K562 (cell line): Measurements from ENCODE around the gene HACL1. TPM values are rescaled to one million over a fixed set of nuclear protein-coding genes. Genes with fewer than 3 reads are reported as not detected.

Source experiments
- CREBBP ChIP-seq: IDR thresholded peaks from one replicate; pipeline ENCODE4 v1.6.1; 2012; ENCODE audit warnings: low read depth, mild to moderate bottlenecking, control low read depth, inconsistent platforms, low read length
- E2F3 ChIP-seq: fragments of 250-450 bp; sonication (Bioruptor Pico); IDR thresholded peaks from 2 replicates; pipeline ENCODE4 v1.4.0; 2020; ENCODE audit warnings: mild to moderate bottlenecking
- ELK1 ChIP-seq: sonication (generic); formaldehyde crosslinking; IDR thresholded peaks from 2 replicates; pipeline ENCODE4 v1.8.1; 2022; ENCODE audit warnings: missing genetic modification reagents
- FOXA1 ChIP-seq: fragments of 450-650 bp; IDR thresholded peaks from 2 replicates; pipeline ENCODE4 v1.6.1; 2016; ENCODE audit warnings: mild to moderate bottlenecking, borderline replicate concordance
- GTF2E2 ChIP-seq: fragments of 200-800 bp; sonication (Bioruptor generic); IDR thresholded peaks from 2 replicates; pipeline ENCODE4 v1.6.1; 2016; ENCODE audit warnings: missing genetic modification characterization, missing compliant biosample characterization
- HOXB6 ChIP-seq: fragments of 250-450 bp; sonication (Bioruptor Pico); IDR thresholded peaks from 2 replicates; pipeline ENCODE4 v1.5.1; 2022; ENCODE audit warnings: mild to moderate bottlenecking, borderline replicate concordance
- MAX ChIP-seq: sonication (generic); formaldehyde crosslinking; IDR thresholded peaks from 2 replicates; pipeline ENCODE4 v1.9.0; 2022; ENCODE audit warnings: mild to moderate bottlenecking, missing genetic modification reagents
- MCM5 ChIP-seq: fragments of 450-650 bp; IDR thresholded peaks from 2 replicates; pipeline ENCODE4 v1.6.1; 2016; ENCODE audit warnings: low read depth
- MECOM ChIP-seq: fragments of 250-450 bp; sonication (Bioruptor Pico); IDR thresholded peaks from 2 replicates; pipeline ENCODE4 v1.8.0; 2022; ENCODE audit warnings: inconsistent platforms
- MITF ChIP-seq: IDR thresholded peaks from 2 replicates; pipeline ENCODE4 v1.6.1; 2014; ENCODE audit warnings: antibody characterized with exemption
- MLX ChIP-seq, 2 experiments: fragments of 450-650 bp in 1 of 2; sonication (generic) in 1 of 2; formaldehyde crosslinking; conservative IDR thresholded peaks; 2 replicates each; pipeline versions ENCODE4 v1.4.0 to v1.8.1; 2020 to 2022; ENCODE audit warnings: mild to moderate bottlenecking in 1 of 2, missing genetic modification reagents in 1 of 2
- POLR2A ChIP-seq: fragments of 450-650 bp; conservative IDR thresholded peaks from 2 replicates; pipeline ENCODE4 v1.6.1; 2016
- RAD21 ChIP-seq, 2 experiments: fragments of 250-450 bp in 1 of 2; fragments of 450-650 bp in 1 of 2; sonication (Bioruptor Pico) in 1 of 2; formaldehyde crosslinking in 1 of 2; IDR thresholded peaks in 1 of 2; conservative IDR thresholded peaks in 1 of 2; 2 replicates each; pipeline versions ENCODE4 v1.4.0 to v1.8.0; 2020 to 2022; ENCODE audit warnings: mild to moderate bottlenecking in 2 of 2, moderate library complexity in 1 of 2
- SMARCA4 ChIP-seq: fragments of 450-650 bp; IDR thresholded peaks from 2 replicates; pipeline ENCODE4 v1.6.1; 2016
- U2AF2 ChIP-seq: fragments of 200-400 bp; formaldehyde crosslinking; optimal IDR thresholded peaks from 2 replicates; pipeline ENCODE3; 2017; ENCODE audit warnings: low read depth, mild to moderate bottlenecking, low read length
- USF2 ChIP-seq: sonication (generic); formaldehyde crosslinking; IDR thresholded peaks from 2 replicates; pipeline ENCODE4 v1.5.0; 2020; ENCODE audit warnings: missing genetic modification reagents
- YY1 ChIP-seq, 3 experiments: IDR thresholded peaks; 2 replicates each; pipeline ENCODE4 v1.6.1; 2011; ENCODE audit warnings: low read length in 2 of 3, mild to moderate bottlenecking in 2 of 3, moderate library complexity in 2 of 3, borderline replicate concordance in 1 of 3, control low read depth in 1 of 3, low read depth in 1 of 3; ENCODE audit not compliant: insufficient read depth in 3 of 3, insufficient replicate concordance in 2 of 3, control insufficient read depth in 1 of 3, insufficient read length in 1 of 3; ENCODE audit errors: extremely low read depth in 1 of 3
- ZNF518B ChIP-seq: fragments of 250-450 bp; sonication (Bioruptor Pico); IDR thresholded peaks from 2 replicates; pipeline ENCODE4 v1.5.0; 2021; ENCODE audit warnings: mild to moderate bottlenecking, moderate library complexity
- ZNF57 ChIP-seq: fragments of 450-650 bp; formaldehyde crosslinking; IDR thresholded peaks from 2 replicates; pipeline ENCODE4 v1.4.0; 2020; ENCODE audit warnings: mild to moderate bottlenecking, moderate library complexity
- polyA plus RNA-seq, 8 experiments: library from polyadenylated mRNA; depleted of rRNA in 4 of 8; stranded (reverse) in 5 of 8; unstranded in 3 of 8; fragments of >200 nt; fragmentation: Nextera tagmentation in 2 of 8; fragmentation: Illumina TruSeq in 1 of 8; extraction: Ambion mirVana in 2 of 8; extraction: Trizol in 1 of 8; gene quantifications; 2 replicates each; pipeline versions ENCODE4 v1.2.1 to v1.2.3, GENCODE V29; 2011 to 2014; ENCODE audit warnings: inconsistent platforms in 1 of 8, missing spikeins in 1 of 8
- total RNA-seq, 7 experiments: library from RNA; depleted of rRNA in 6 of 7; stranded (reverse); fragments of >200 nt in 6 of 7; fragmentation: Illumina TruSeq in 2 of 7; extraction: Trizol in 2 of 7; gene quantifications; 2 replicates each; pipeline versions ENCODE4 v1.2.1 to v1.2.3, GENCODE V29; 2011 to 2021; ENCODE audit warnings: low replicate concordance in 1 of 7

The HACL1 gene
- total and polyA plus RNA-seq, 9 of the 15 experiments (the other 6 are each of a cell fraction or from before 2014, with no cell fraction given) = 18.9 to 61.5 (median 30.5) TPM

GRCh38 chr3:15591928-15592327 is 9.4 kb downstream of the HACL1 start (continued):
- no peak for TF ChIP-seq MCM5
- no peak for TF ChIP-seq MAX (CRISPR knock-in tag)
- TF ChIP-seq MITF = no peak
- no peak for TF ChIP-seq YY1 (IDR thresholded peaks at IDR 0.05; ENCODE audit: borderline replicate concordance in 1 of 3, control insufficient read depth in 1 of 3, extremely low read depth in 1 of 3, insufficient read depth in 3 of 3, insufficient read length in 1 of 3, insufficient replicate concordance in 2 of 3, low read depth in 1 of 3, low read length in 2 of 3)
- TF ChIP-seq GTF2E2 (tag) = no peak
- no peak for TF ChIP-seq POLR2A
- no peak for TF ChIP-seq FOXA1
- no peak for TF ChIP-seq USF2 (CRISPR knock-in tag)
- TF ChIP-seq ZNF57 (CRISPR knock-in tag) = peak; percentile 85
- no peak for TF ChIP-seq RAD21 (CRISPR knock-in tag; conservative IDR thresholded peaks at IDR 0.05 in 1 of 2, IDR thresholded peaks at IDR 0.05 in 1 of 2)
- peak; percentile 99 for TF ChIP-seq HOXB6
- no peak; the same call in 1 of the 2 replicates for TF ChIP-seq MECOM
- TF ChIP-seq ZNF518B = peak; percentile 76; the same call in 1 of the 2 replicates
- no peak for TF ChIP-seq U2AF2
- no peak for TF ChIP-seq CREBBP
- TF ChIP-seq ELK1 (CRISPR knock-in tag) = no peak
- peak; percentile 91; the same call in 1 of the 2 replicates for TF ChIP-seq E2F3 (CRISPR knock-in tag)
- peak in 1 of 2 experiments; percentile 83; a peak in 1 of 4 replicates for TF ChIP-seq MLX (CRISPR knock-in tag; conservative IDR thresholded peaks at IDR 0.05)
- no peak for TF ChIP-seq SMARCA4
